HepG2 (cell line): ENCODE results near the gene RPL21.

Experiments
- CBX5 ChIP-seq: sonication (generic); formaldehyde crosslinking; IDR thresholded peaks from 2 replicates; pipeline ENCODE4 v1.4.0; 2020; ENCODE audit warnings: missing genetic modification reagents, borderline replicate concordance
- CREB1 ChIP-seq, 2 experiments: fragments of 450-650 bp in 1 of 2; IDR thresholded peaks; 2 replicates each; pipeline ENCODE4 v1.6.1; 2016 to 2017; ENCODE audit warnings: control low read depth in 1 of 2, mild to moderate bottlenecking in 1 of 2, missing compliant biosample characterization in 1 of 2, missing genetic modification characterization in 1 of 2
- ELF4 ChIP-seq: sonication (generic); formaldehyde crosslinking; IDR thresholded peaks from 2 replicates; pipeline ENCODE4 v1.5.0; 2020; ENCODE audit warnings: missing genetic modification reagents, mild to moderate bottlenecking, moderate library complexity, borderline replicate concordance
- EZH2 ChIP-seq: conservative IDR thresholded peaks from 2 replicates; pipeline ENCODE4 v1.6.1; 2012; ENCODE audit warnings: mild to moderate bottlenecking, low read depth, low read length, moderate library complexity
- MYC ChIP-seq: sonication (generic); formaldehyde crosslinking; IDR thresholded peaks from 2 replicates; pipeline ENCODE4 v1.9.0; 2021; ENCODE audit warnings: missing genetic modification reagents, borderline replicate concordance
- POLR2A ChIP-seq, 2 experiments: IDR thresholded peaks; 2 replicates each; pipeline ENCODE4 v1.6.1; 2011; ENCODE audit warnings: low read depth in 2 of 2, low read length in 2 of 2, mild to moderate bottlenecking in 1 of 2, moderate library complexity in 1 of 2; ENCODE audit not compliant: insufficient read depth in 1 of 2
- POLR2AphosphoS5 ChIP-seq: IDR thresholded peaks from 2 replicates; pipeline ENCODE4 v1.6.1; 2012; ENCODE audit warnings: low read depth, low read length
- TEAD2 ChIP-seq: sonication (generic); formaldehyde crosslinking; IDR thresholded peaks from 2 replicates; pipeline ENCODE4 v1.9.0; 2021; ENCODE audit warnings: missing genetic modification reagents
- YY1 ChIP-seq: IDR thresholded peaks from 2 replicates; pipeline ENCODE4 v1.6.1; 2011; ENCODE audit warnings: low read length, low read depth, moderate library complexity, mild to moderate bottlenecking; ENCODE audit not compliant: insufficient read depth, insufficient replicate concordance
- TF ChIP-seq, protein P1 (sequence below): sonication (generic); formaldehyde crosslinking; IDR thresholded peaks from 2 replicates; pipeline ENCODE4 v1.5.0; 2020; ENCODE audit warnings: mild to moderate bottlenecking, missing genetic modification reagents, moderate library complexity
- TF ChIP-seq, protein P2 (sequence below): sonication (generic); formaldehyde crosslinking; IDR thresholded peaks from 2 replicates; pipeline ENCODE4 v1.8.1; 2022; ENCODE audit warnings: mild to moderate bottlenecking, missing genetic modification reagents

DNA sequence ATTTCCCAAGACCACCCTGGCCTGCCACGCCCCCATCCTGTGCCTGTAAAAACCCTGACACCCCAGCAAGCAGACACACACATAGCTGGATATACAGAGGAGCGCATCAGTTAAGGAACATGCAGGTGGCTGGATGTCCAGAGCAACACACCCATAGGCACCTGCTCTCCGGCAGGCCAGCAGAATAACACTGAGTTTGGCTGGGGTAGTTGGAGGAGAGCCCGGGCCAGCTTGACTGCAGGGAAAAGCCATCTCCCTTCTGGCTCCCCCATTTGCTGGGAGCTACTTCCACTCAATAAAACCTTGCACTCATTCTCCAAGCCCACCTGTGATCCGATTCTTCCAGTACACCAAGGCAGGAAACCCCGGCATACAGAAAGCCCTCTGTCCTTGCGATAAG, 28.1 kb downstream of the RPL21 start:
- TF ChIP-seq EZH2, result no peak
- no peak for TF ChIP-seq POLR2A (IDR thresholded peaks at IDR 0.05; ENCODE audit: insufficient read depth in 1 of 2, low read depth in 2 of 2, low read length in 2 of 2)
- TF ChIP-seq TEAD2 (CRISPR knock-in tag), result no peak
- TF ChIP-seq, protein P1, sequence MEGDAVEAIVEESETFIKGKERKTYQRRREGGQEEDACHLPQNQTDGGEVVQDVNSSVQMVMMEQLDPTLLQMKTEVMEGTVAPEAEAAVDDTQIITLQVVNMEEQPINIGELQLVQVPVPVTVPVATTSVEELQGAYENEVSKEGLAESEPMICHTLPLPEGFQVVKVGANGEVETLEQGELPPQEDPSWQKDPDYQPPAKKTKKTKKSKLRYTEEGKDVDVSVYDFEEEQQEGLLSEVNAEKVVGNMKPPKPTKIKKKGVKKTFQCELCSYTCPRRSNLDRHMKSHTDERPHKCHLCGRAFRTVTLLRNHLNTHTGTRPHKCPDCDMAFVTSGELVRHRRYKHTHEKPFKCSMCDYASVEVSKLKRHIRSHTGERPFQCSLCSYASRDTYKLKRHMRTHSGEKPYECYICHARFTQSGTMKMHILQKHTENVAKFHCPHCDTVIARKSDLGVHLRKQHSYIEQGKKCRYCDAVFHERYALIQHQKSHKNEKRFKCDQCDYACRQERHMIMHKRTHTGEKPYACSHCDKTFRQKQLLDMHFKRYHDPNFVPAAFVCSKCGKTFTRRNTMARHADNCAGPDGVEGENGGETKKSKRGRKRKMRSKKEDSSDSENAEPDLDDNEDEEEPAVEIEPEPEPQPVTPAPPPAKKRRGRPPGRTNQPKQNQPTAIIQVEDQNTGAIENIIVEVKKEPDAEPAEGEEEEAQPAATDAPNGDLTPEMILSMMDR (CRISPR knock-in tag), result no peak
- TF ChIP-seq, protein P2, sequence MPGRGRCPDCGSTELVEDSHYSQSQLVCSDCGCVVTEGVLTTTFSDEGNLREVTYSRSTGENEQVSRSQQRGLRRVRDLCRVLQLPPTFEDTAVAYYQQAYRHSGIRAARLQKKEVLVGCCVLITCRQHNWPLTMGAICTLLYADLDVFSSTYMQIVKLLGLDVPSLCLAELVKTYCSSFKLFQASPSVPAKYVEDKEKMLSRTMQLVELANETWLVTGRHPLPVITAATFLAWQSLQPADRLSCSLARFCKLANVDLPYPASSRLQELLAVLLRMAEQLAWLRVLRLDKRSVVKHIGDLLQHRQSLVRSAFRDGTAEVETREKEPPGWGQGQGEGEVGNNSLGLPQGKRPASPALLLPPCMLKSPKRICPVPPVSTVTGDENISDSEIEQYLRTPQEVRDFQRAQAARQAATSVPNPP (CRISPR knock-in tag), result no peak
- no peak for TF ChIP-seq ELF4
- no peak for TF ChIP-seq POLR2AphosphoS5
- TF ChIP-seq YY1, result no peak
- TF ChIP-seq MYC (CRISPR knock-in tag), result no peak
- no peak for TF ChIP-seq CREB1 (IDR thresholded peaks at IDR 0.05)
- TF ChIP-seq CREB1 (CRISPR knock-in tag; IDR thresholded peaks at IDR 0.05), result no peak
- TF ChIP-seq CBX5 (CRISPR knock-in tag), result no peak
